GM12878 (cell line): Measurements from ENCODE around the gene ENOX1. TPM values are rescaled to one million over a fixed set of nuclear protein-coding genes. Genes with fewer than 3 reads are reported as not detected.

ENCODE experiments used
- ATAC-seq: fragments of 200-7000 bp; cut with Tn5 transposase; 3 replicates; pipeline ENCODE4 v1.9.1; 2020; ENCODE audit warnings: mild to moderate bottlenecking, moderate library complexity
- BruUV-seq: library from RNA; stranded (reverse); fragments of 400-500 nt; replicated peaks from 2 replicates; lab custom pipeline; 2021; lab: Mats Ljungman, UMichigan
- CTCF ChIA-PET: fragments of 300-600 bp; sonication (Branson Sonifier 250); formaldehyde crosslinking; extraction: SDS; loops from one replicate; lab custom pipeline; 2021; ENCODE audit warnings: inconsistent platforms; lab: Yijun Ruan, JAX
- POLR2A ChIA-PET: fragments of 350-600 bp; formaldehyde crosslinking; extraction: SDS; loops from one replicate; lab custom pipeline; 2021; ENCODE audit warnings: inconsistent platforms; lab: Charles Lee
- RAD21 ChIA-PET: fragments of 300-600 bp; sonication (Branson Sonifier 250); formaldehyde crosslinking; loops from one replicate; lab custom pipeline; 2023; ENCODE audit warnings: antibody characterized with exemption; ENCODE audit not compliant: unreplicated experiment; lab: Charles Lee
- SMC1A ChIA-PET: fragments of 300-600 bp; sonication (Branson Sonifier 250); formaldehyde crosslinking; loops from one replicate; lab custom pipeline; 2023; ENCODE audit not compliant: unreplicated experiment, uncharacterized antibody; lab: Charles Lee
- DNase-seq: peaks from one replicate; pipeline ENCODE4 v3.0.0-alpha.2; 2011; ENCODE audit warnings: low read depth, low spot score
- FAIRE-seq: peaks from 3 replicates; lab custom pipeline; 2011; peaks lifted over from hg19 to GRCh38; lab: Jason Lieb, UNC
- H2AFZ ChIP-seq: 2 replicates; pipeline ENCODE4 v1.6.0; 2011; ENCODE audit warnings: low read depth, low read length, control low read depth; ENCODE audit not compliant: control insufficient read depth
- H3K27ac ChIP-seq: 2 replicates; pipeline ENCODE4 v1.5.1; 2011; ENCODE audit warnings: control low read depth; ENCODE audit not compliant: control insufficient read depth, insufficient read depth
- H3K27me3 ChIP-seq, 2 experiments: replicated peaks in 1 of 2; 2 replicates each; pipeline versions ENCODE4 v1.6.0 to v1.6.1; 2011; ENCODE audit warnings: low read length in 1 of 2; ENCODE audit not compliant: control insufficient read depth in 2 of 2, insufficient read depth in 2 of 2
- H3K36me3 ChIP-seq, 2 experiments: 2 replicates each; pipeline ENCODE4 v1.5.1; 2011; ENCODE audit warnings: low read length in 1 of 2; ENCODE audit not compliant: control insufficient read depth in 2 of 2, insufficient read depth in 2 of 2
- H3K4me1 ChIP-seq: 2 replicates; pipeline ENCODE4 v1.6.1; 2011; ENCODE audit warnings: mild to moderate bottlenecking, low read length, moderate library complexity, mixed read lengths; ENCODE audit not compliant: control insufficient read depth, insufficient read depth
- H3K4me2 ChIP-seq: 2 replicates; pipeline ENCODE4 v1.6.0; 2011; ENCODE audit warnings: control low read depth; ENCODE audit not compliant: control insufficient read depth, insufficient read depth
- H3K4me3 ChIP-seq: fragments of 200-600 bp; sonication (generic); 2 replicates; pipeline ENCODE4 v1.5.1; 2016
- H3K79me2 ChIP-seq: 2 replicates; pipeline ENCODE4 v1.6.0; 2011; ENCODE audit warnings: low read length; ENCODE audit not compliant: control insufficient read depth, insufficient read depth
- H3K9ac ChIP-seq: 2 replicates; pipeline ENCODE4 v1.8.0; 2011; ENCODE audit warnings: low read length, control low read depth, mixed read lengths; ENCODE audit not compliant: control insufficient read depth, insufficient read depth
- H3K9me3 ChIP-seq: replicated peaks from 3 replicates; pipeline ENCODE4 v1.5.1; 2011; ENCODE audit warnings: mild to moderate bottlenecking, low read length; ENCODE audit not compliant: control insufficient read depth, insufficient read depth
- H4K20me1 ChIP-seq: 2 replicates; pipeline ENCODE4 v1.6.0; 2011; ENCODE audit not compliant: control insufficient read depth, insufficient read depth
- BCL3 ChIP-seq: IDR thresholded peaks from 2 replicates; pipeline ENCODE4 v1.6.1; 2011; ENCODE audit warnings: borderline replicate concordance, low read depth, mild to moderate bottlenecking, moderate library complexity, low read length; ENCODE audit not compliant: insufficient read depth, poor library complexity, severe bottlenecking
- BHLHE40 ChIP-seq, 2 experiments: fragments of 450-650 bp in 1 of 2; IDR thresholded peaks; 2 replicates each; pipeline ENCODE4 v1.6.1; 2011 to 2017; ENCODE audit warnings: low read depth in 2 of 2, borderline replicate concordance in 1 of 2, improper control_type of control experiment in 1 of 2, low read length in 1 of 2, mild to moderate bottlenecking in 1 of 2
- BMI1 ChIP-seq: fragments of 450-650 bp; IDR thresholded peaks from 2 replicates; pipeline ENCODE4 v1.6.1; 2016; ENCODE audit warnings: mild to moderate bottlenecking, moderate library complexity, borderline replicate concordance
- CBFB ChIP-seq: IDR thresholded peaks from 2 replicates; pipeline ENCODE4 v1.6.1; 2016; ENCODE audit warnings: antibody characterized with exemption, low read depth
- E4F1 ChIP-seq: fragments of 450-650 bp; IDR thresholded peaks from 2 replicates; pipeline ENCODE4 v1.6.1; 2018; ENCODE audit warnings: borderline replicate concordance, mild to moderate bottlenecking; ENCODE audit not compliant: partially characterized antibody
- EED ChIP-seq: sonication (generic); IDR thresholded peaks from 2 replicates; pipeline ENCODE4 v1.6.1; 2016; ENCODE audit warnings: antibody characterized with exemption, low read depth
- KDM1A ChIP-seq: fragments of 200-600 bp; sonication (generic); IDR thresholded peaks from 2 replicates; pipeline ENCODE4 v1.6.1; 2016; ENCODE audit warnings: borderline replicate concordance
- MYB ChIP-seq: fragments of 150-350 bp; IDR thresholded peaks from 2 replicates; pipeline ENCODE4 v1.6.1; 2014; ENCODE audit warnings: mild to moderate bottlenecking, low read depth, low read length, borderline replicate concordance
- NFIC ChIP-seq: IDR thresholded peaks from 2 replicates; pipeline ENCODE4 v1.6.1; 2012; ENCODE audit warnings: low read depth, mild to moderate bottlenecking, inconsistent platforms, low read length, moderate library complexity
- RCOR1 ChIP-seq: conservative IDR thresholded peaks from 2 replicates; pipeline ENCODE4 v1.6.1; 2012; ENCODE audit warnings: low read depth, low read length, improper control_type of control experiment
- YY1 ChIP-seq: IDR thresholded peaks from 2 replicates; pipeline ENCODE4 v1.6.1; 2011; ENCODE audit warnings: low read depth, mild to moderate bottlenecking, low read length
- WGBS: methylation state at CpG from one replicate; pipeline ENCODE4 v1.1.6; 2016; ENCODE audit warnings: low lambda C conversion rate; ENCODE audit not compliant: insufficient replicate concordance, insufficient coverage; ENCODE audit errors: missing lambda C conversion rate; 5-methylcytosine and 5-hydroxymethylcytosine counted together
- in situ Hi-C: fragments of 300-500 bp; cut with MboI; formaldehyde crosslinking; loops from 9 replicates; pipeline ENCODE4 v1.14.3; 2018; ENCODE audit warnings: mixed read lengths
- intact Hi-C: fragments of 100-400 bp; cut with micrococcal nuclease; formaldehyde crosslinking; loops from one replicate; pipeline ENCODE4 v1.14.2; 2022; ENCODE audit not compliant: unreplicated experiment
- polyA plus RNA-seq, 11 experiments: library from polyadenylated mRNA; depleted of rRNA in 4 of 11; unstranded in 6 of 11; stranded (reverse) in 5 of 11; fragments of >200 nt; fragmentation: Nextera tagmentation in 4 of 11; fragmentation: Illumina TruSeq in 1 of 11; extraction: Ambion mirVana in 4 of 11; extraction: Trizol in 1 of 11; gene quantifications; 1 replicate in 1 of 11; 2 replicates in 10 of 11; pipeline versions ENCODE4 v1.2.1 to v1.2.3, GENCODE V29; 2011 to 2016; ENCODE audit warnings: inconsistent platforms in 2 of 11, missing spikeins in 2 of 11, low read depth in 1 of 11
- total RNA-seq, 4 experiments: library from RNA; depleted of rRNA in 3 of 4; stranded (reverse); fragments of >200 nt in 3 of 4; fragmentation: Illumina TruSeq in 1 of 4; extraction: Trizol in 1 of 4; gene quantifications; 2 replicates each; pipeline versions ENCODE4 v1.2.1 to v1.2.3, GENCODE V29; 2013 to 2021
- TF ChIP-seq, protein P1 (sequence below): fragments of 450-650 bp; IDR thresholded peaks from 2 replicates; pipeline ENCODE4 v1.6.1; 2017; ENCODE audit warnings: mild to moderate bottlenecking, low read depth, inconsistent platforms; ENCODE audit not compliant: poor library complexity, severe bottlenecking

ENOX1 gene
- total and polyA plus RNA-seq, 10 of the 15 experiments (the other 5 are each of a cell fraction or from before 2014, with no cell fraction given), result 0.11 to 0.26 (median 0.15) TPM

DNA sequence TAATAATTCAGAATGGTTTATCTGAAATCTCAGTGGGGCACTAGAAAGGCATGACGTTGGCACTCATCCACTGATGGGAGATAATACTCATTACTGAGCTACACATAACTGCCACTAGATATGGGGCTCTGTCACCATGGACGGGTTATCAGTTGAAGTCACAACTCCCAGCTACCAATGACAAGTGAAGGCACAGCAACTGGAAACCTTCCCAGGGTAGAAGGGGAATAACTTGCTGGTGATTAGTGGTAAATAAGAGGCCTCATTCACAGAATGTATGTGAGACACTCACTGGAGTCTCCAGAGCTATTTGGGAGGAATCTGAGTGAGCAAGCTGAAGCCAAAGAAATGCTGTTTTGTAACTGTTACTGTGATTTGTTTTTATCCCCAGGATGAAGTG is 249.6 kb downstream of the ENOX1 start:
- Histone ChIP-seq H3K4me1 (no peaks in the 10 kb centered on the region), H3K27ac (no peak overlapping the region), H3K27me3 (no peaks in the 10 kb centered on the region), H4K20me1 (no peaks in the 10 kb centered on the region), H3K79me2 (no peaks in the 10 kb centered on the region), H3K9me3 (no peaks in the 10 kb centered on the region), H3K4me2 (no peak overlapping the region), H2AFZ (no peak overlapping the region), H3K9ac (no peak overlapping the region), H3K36me3 (no peaks in the 10 kb centered on the region), H3K4me3 (no peak overlapping the region)
- ChIA-PET RAD21 (no interaction called here), CTCF (interaction anchor here (1.0 kb wide), 1 partner anchor 30 kb away, joined by 3 read pairs; no protein-coding TSS in a partner anchor), SMC1A (interaction anchor here (1.2 to 1.9 kb wide), 2 partner anchors 18 kb away, joined by 3 to 4 read pairs; no protein-coding TSS in a partner anchor), POLR2A (no interaction called here)
- intact Hi-C loops, result no loop called here
- 0% methylated on average over 2 of the region's 2 CpGs for WGBS
- no TSS peak for BruUV-seq
- ATAC-seq (no peak), FAIRE-seq (no peak), DNase-seq (no peak)
- in situ Hi-C loops, result no loop called here
- TF ChIP-seq CBFB, result no peak
- no peak for TF ChIP-seq BHLHE40 (IDR thresholded peaks at IDR 0.05; ENCODE audit: borderline replicate concordance in 1 of 2, low read depth in 2 of 2, low read length in 1 of 2)
- TF ChIP-seq KDM1A, result no peak

- no peaks in the 10 kb centered on the region for H3K79me2 ChIP-seq
- no peaks in the 10 kb centered on the region for H4K20me1 ChIP-seq
- no peak for DNase-seq
- H3K36me3 ChIP-seq, result no peaks in the 10 kb centered on the region
- ChIA-PET CTCF (no interaction called here), SMC1A (no interaction called here), RAD21 (no interaction called here), POLR2A (no interaction called here)
- in situ Hi-C loops, result no loop called here
- no TSS peak for BruUV-seq
- no peak overlapping the region for H3K9ac ChIP-seq
- intact Hi-C loops, result no loop called here
- H2AFZ ChIP-seq, result no peak overlapping the region
- no peak for ATAC-seq
- no peak overlapping the region for H3K4me2 ChIP-seq
- H3K27ac ChIP-seq, result no peak overlapping the region
- no peaks in the 10 kb centered on the region for H3K4me1 ChIP-seq
- no peaks in the 10 kb centered on the region for H3K9me3 ChIP-seq
- FAIRE-seq, result no peak
- H3K4me3 ChIP-seq, result no peak overlapping the region
- H3K27me3 ChIP-seq, result no peaks in the 10 kb centered on the region
- TF ChIP-seq YY1, result no peak
- no peak for TF ChIP-seq BCL3
- no peak for TF ChIP-seq RCOR1
- no peak for TF ChIP-seq BMI1
- no peak for TF ChIP-seq E4F1
- no peak for TF ChIP-seq NFIC
- TF ChIP-seq, protein P1, sequence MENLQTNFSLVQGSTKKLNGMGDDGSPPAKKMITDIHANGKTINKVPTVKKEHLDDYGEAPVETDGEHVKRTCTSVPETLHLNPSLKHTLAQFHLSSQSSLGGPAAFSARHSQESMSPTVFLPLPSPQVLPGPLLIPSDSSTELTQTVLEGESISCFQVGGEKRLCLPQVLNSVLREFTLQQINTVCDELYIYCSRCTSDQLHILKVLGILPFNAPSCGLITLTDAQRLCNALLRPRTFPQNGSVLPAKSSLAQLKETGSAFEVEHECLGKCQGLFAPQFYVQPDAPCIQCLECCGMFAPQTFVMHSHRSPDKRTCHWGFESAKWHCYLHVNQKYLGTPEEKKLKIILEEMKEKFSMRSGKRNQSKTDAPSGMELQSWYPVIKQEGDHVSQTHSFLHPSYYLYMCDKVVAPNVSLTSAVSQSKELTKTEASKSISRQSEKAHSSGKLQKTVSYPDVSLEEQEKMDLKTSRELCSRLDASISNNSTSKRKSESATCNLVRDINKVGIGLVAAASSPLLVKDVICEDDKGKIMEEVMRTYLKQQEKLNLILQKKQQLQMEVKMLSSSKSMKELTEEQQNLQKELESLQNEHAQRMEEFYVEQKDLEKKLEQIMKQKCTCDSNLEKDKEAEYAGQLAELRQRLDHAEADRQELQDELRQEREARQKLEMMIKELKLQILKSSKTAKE, result no peak
- TF ChIP-seq MYB, result no peak
- no peak for TF ChIP-seq EED
These were observed 257.0 kb downstream of the ENOX1 start for GRCh38 chr13:43529796-43530195.
